ENCODE measurements around the gene PRKAR1B. TPM values are rescaled to one million over a fixed set of nuclear protein-coding genes. Genes with fewer than 3 reads are reported as not detected.

The PRKAR1B gene
- total and polyA plus RNA-seq, 5 donors: 20.7 to 38.3 (median 23.8) TPM

GRCh38 chr7:513521-514166 lies 213.4 kb downstream of the PRKAR1B start:
- DNase-seq (peak in 2 of 3 donors; percentile 5 to 44), ATAC-seq (no peak)
- H3K4me3 ChIP-seq (ENCODE audit: low read length): no peak overlapping the region
- H3K27me3 ChIP-seq (ENCODE audit: control insufficient read depth, insufficient read depth): no peaks in the 10 kb centered on the region
- H3K4me1 ChIP-seq (ENCODE audit: control insufficient read depth, insufficient read depth, low read length): peaks cover 4% of the 10 kb centered on the region
- 82% methylated on average over 20 of the region's 20 CpGs for WGBS
- no peaks in the 10 kb centered on the region for H3K9me3 ChIP-seq (ENCODE audit: control insufficient read depth, low read length)
- intact Hi-C loops (cut with DNase I): loop anchor here in 3 of 4 donors (10.0 kb wide), 3 partner anchors 141 to 221 kb away; no protein-coding TSS in a partner anchor
- H3K27ac ChIP-seq (ENCODE audit: low read length): no peak overlapping the region

- intact Hi-C loops (cut with DNase I): loop anchor here in 3 of 4 donors (10.0 kb wide), 3 partner anchors 142 to 222 kb away; no protein-coding TSS in a partner anchor
- Histone ChIP-seq H3K9me3 (ENCODE audit: control insufficient read depth, low read length) (no peaks in the 10 kb centered on the region), H3K27me3 (ENCODE audit: control insufficient read depth, insufficient read depth) (no peaks in the 10 kb centered on the region), H3K27ac (ENCODE audit: low read length) (no peak overlapping the region), H3K4me3 (ENCODE audit: low read length) (no peak overlapping the region), H3K4me1 (ENCODE audit: control insufficient read depth, insufficient read depth, low read length) (peaks cover 4% of the 10 kb centered on the region)
- ATAC-seq (peak; percentile 7 to 15), DNase-seq (peak; percentile 31 to 78 (median 62))
- 78% methylated on average over 32 of the region's 32 CpGs for WGBS
Measured at GRCh38 chr7:512541-513311, 214.4 kb downstream of the PRKAR1B start.

- ATAC-seq: no peak
- WGBS: 83% methylated on average over 19 of the region's 19 CpGs
- intact Hi-C loops (cut with DNase I): loop anchor here in 3 of 4 donors (10.0 kb wide), 3 partner anchors 143 to 223 kb away; no protein-coding TSS in a partner anchor
- Histone ChIP-seq H3K4me3 (ENCODE audit: low read length) (no peak overlapping the region), H3K27ac (ENCODE audit: low read length) (no peak overlapping the region), H3K27me3 (ENCODE audit: control insufficient read depth, insufficient read depth) (no peaks in the 10 kb centered on the region), H3K9me3 (ENCODE audit: control insufficient read depth, low read length) (no peaks in the 10 kb centered on the region), H3K4me1 (ENCODE audit: control insufficient read depth, insufficient read depth, low read length) (peaks cover 4% of the 10 kb centered on the region)
- peak in 1 of 3 donors; percentile 41 for DNase-seq
Measured at GRCh38 chr7:512146-512510, 215.0 kb downstream of the PRKAR1B start.

GRCh38 chr7:511476-512145 lies 215.5 kb downstream of the PRKAR1B start:
- Histone ChIP-seq H3K4me1 (ENCODE audit: control insufficient read depth, insufficient read depth, low read length) (peaks cover 4% of the 10 kb centered on the region), H3K27ac (ENCODE audit: low read length) (no peak overlapping the region), H3K9me3 (ENCODE audit: control insufficient read depth, low read length) (no peaks in the 10 kb centered on the region), H3K4me3 (ENCODE audit: low read length) (no peak overlapping the region), H3K27me3 (ENCODE audit: control insufficient read depth, insufficient read depth) (no peaks in the 10 kb centered on the region)
- ATAC-seq: no peak
- 94% methylated on average over 25 of the region's 25 CpGs for WGBS
- peak; percentile 11 to 51 (median 44) for DNase-seq
- intact Hi-C loops (cut with DNase I): loop anchor here in 3 of 4 donors (10.0 kb wide), 3 partner anchors 143 to 223 kb away; no protein-coding TSS in a partner anchor

GRCh38 chr7:510782-511281 lies 216.2 kb downstream of the PRKAR1B start:
- H3K4me1 ChIP-seq (ENCODE audit: control insufficient read depth, insufficient read depth, low read length): peaks cover 4% of the 10 kb centered on the region
- H3K9me3 ChIP-seq (ENCODE audit: control insufficient read depth, low read length): no peaks in the 10 kb centered on the region
- H3K27ac ChIP-seq (ENCODE audit: low read length): no peak overlapping the region
- intact Hi-C loops (cut with DNase I): loop anchor here in 3 of 4 donors (10.0 kb wide), 3 partner anchors 144 to 224 kb away; no protein-coding TSS in a partner anchor
- 85% methylated on average over 25 of the region's 25 CpGs for WGBS
- no peak for ATAC-seq
- no peak overlapping the region for H3K4me3 ChIP-seq (ENCODE audit: low read length)
- peak; percentile 8 to 54 (median 51) for DNase-seq
- no peaks in the 10 kb centered on the region for H3K27me3 ChIP-seq (ENCODE audit: control insufficient read depth, insufficient read depth)

GRCh38 chr7:510131-510481 lies 217.0 kb downstream of the PRKAR1B start:
- Histone ChIP-seq H3K9me3 (ENCODE audit: control insufficient read depth, low read length) (no peaks in the 10 kb centered on the region), H3K27me3 (ENCODE audit: control insufficient read depth, insufficient read depth) (no peaks in the 10 kb centered on the region), H3K27ac (ENCODE audit: low read length) (no peak overlapping the region), H3K4me3 (ENCODE audit: low read length) (no peak overlapping the region), H3K4me1 (ENCODE audit: control insufficient read depth, insufficient read depth, low read length) (peaks cover 4% of the 10 kb centered on the region)
- DNase-seq (peak; percentile 15 to 52 (median 42)), ATAC-seq (no peak)
- intact Hi-C loops (cut with DNase I): loop anchor here in 3 of 4 donors (10.0 kb wide), 3 partner anchors 145 to 225 kb away; no protein-coding TSS in a partner anchor
- WGBS: 86% methylated on average over 17 of the region's 17 CpGs

- no peaks in the 10 kb centered on the region for H3K27me3 ChIP-seq (ENCODE audit: control insufficient read depth, insufficient read depth)
- DNase-seq (peak; percentile 2 to 48 (median 35)), ATAC-seq (no peak)
- WGBS: 89% methylated on average over 20 of the region's 20 CpGs
- no peak overlapping the region for H3K27ac ChIP-seq (ENCODE audit: low read length)
- intact Hi-C loops (cut with DNase I): loop anchor here in 3 of 4 donors (10.0 kb wide), 3 partner anchors 145 to 225 kb away; no protein-coding TSS in a partner anchor
- H3K4me3 ChIP-seq (ENCODE audit: low read length): no peak overlapping the region
- no peaks in the 10 kb centered on the region for H3K4me1 ChIP-seq (ENCODE audit: control insufficient read depth, insufficient read depth, low read length)
- H3K9me3 ChIP-seq (ENCODE audit: control insufficient read depth, low read length): no peaks in the 10 kb centered on the region
Measured at GRCh38 chr7:509426-510130, 217.5 kb downstream of the PRKAR1B start.

- H3K4me1 ChIP-seq (ENCODE audit: control insufficient read depth, insufficient read depth, low read length): no peaks in the 10 kb centered on the region
- intact Hi-C loops (cut with DNase I): no loop called here
- DNase-seq (peak; percentile 10 to 27 (median 12)), ATAC-seq (no peak)
- H3K9me3 ChIP-seq (ENCODE audit: control insufficient read depth, low read length): no peaks in the 10 kb centered on the region
- no peak overlapping the region for H3K4me3 ChIP-seq (ENCODE audit: low read length)
- WGBS: 92% methylated on average over 12 of the region's 12 CpGs
- H3K27me3 ChIP-seq (ENCODE audit: control insufficient read depth, insufficient read depth): no peaks in the 10 kb centered on the region
- H3K27ac ChIP-seq (ENCODE audit: low read length): no peak overlapping the region
Measured at GRCh38 chr7:508461-509170, 218.5 kb downstream of the PRKAR1B start.

- H3K4me1 ChIP-seq (ENCODE audit: control insufficient read depth, insufficient read depth, low read length): no peaks in the 10 kb centered on the region
- H3K27me3 ChIP-seq (ENCODE audit: control insufficient read depth, insufficient read depth): no peaks in the 10 kb centered on the region
- H3K27ac ChIP-seq (ENCODE audit: low read length): no peak overlapping the region
- intact Hi-C loops (cut with DNase I): no loop called here
- DNase-seq (peak; percentile 8 to 37 (median 28)), ATAC-seq (no peak)
- H3K9me3 ChIP-seq (ENCODE audit: control insufficient read depth, low read length): no peaks in the 10 kb centered on the region
- H3K4me3 ChIP-seq (ENCODE audit: low read length): no peak overlapping the region
- 75% methylated on average over 17 of the region's 17 CpGs for WGBS
Measured at GRCh38 chr7:507623-508300, 219.3 kb downstream of the PRKAR1B start.

Data from right cardiac atrium (tissue), 5 donors.